Measurements from ENCODE around the gene KATNB1. TPM values are rescaled to one million over a fixed set of nuclear protein-coding genes. Genes with fewer than 3 reads are reported as not detected.

KATNB1 gene
- total RNA-seq, 1 experiment from 2014 or later, result 8.1 TPM

GRCh38 chr16:57707331-57707730, 28.2 kb upstream of the KATNB1 start:
- H3K4me1 ChIP-seq (ENCODE audit: control insufficient read depth, insufficient read depth, low read length), result no peaks in the 10 kb centered on the region
- in situ Hi-C loops (cut with HindIII; ENCODE audit: low pct_unique_long_range_greater_than_20kb, low sequenced_read_pairs), result no loop called here
- CTCF ChIA-PET, result no interaction called here
- DNase-seq (ENCODE audit: low read depth, low spot score) (no peak), ATAC-seq (no peak)
- H3K36me3 ChIP-seq (ENCODE audit: control insufficient read depth, insufficient read depth, low read length), result no peaks in the 10 kb centered on the region
- no peak overlapping the region for H3K27ac ChIP-seq (ENCODE audit: low read length)
- BruUV-seq (replicated peaks), result no TSS peak
- no peaks in the 10 kb centered on the region for H3K9me3 ChIP-seq (ENCODE audit: control insufficient read depth, insufficient read depth, low read depth, low read length)
- TF ChIP-seq POLR2AphosphoS5 (IDR thresholded peaks at IDR 0.05; ENCODE audit: low read depth, low read length) (no peak), SIN3A (IDR thresholded peaks at IDR 0.05; ENCODE audit: borderline replicate concordance, insufficient read depth, low read depth, low read length) (no peak), TCF7L2 (IDR thresholded peaks at IDR 0.05; ENCODE audit: low read depth, low read length) (no peak), REST (IDR thresholded peaks at IDR 0.05; ENCODE audit: insufficient read depth in 1 of 2, low read depth in 2 of 2, low read length in 1 of 2) (no peak)
- TF ChIP-seq, protein P1, sequence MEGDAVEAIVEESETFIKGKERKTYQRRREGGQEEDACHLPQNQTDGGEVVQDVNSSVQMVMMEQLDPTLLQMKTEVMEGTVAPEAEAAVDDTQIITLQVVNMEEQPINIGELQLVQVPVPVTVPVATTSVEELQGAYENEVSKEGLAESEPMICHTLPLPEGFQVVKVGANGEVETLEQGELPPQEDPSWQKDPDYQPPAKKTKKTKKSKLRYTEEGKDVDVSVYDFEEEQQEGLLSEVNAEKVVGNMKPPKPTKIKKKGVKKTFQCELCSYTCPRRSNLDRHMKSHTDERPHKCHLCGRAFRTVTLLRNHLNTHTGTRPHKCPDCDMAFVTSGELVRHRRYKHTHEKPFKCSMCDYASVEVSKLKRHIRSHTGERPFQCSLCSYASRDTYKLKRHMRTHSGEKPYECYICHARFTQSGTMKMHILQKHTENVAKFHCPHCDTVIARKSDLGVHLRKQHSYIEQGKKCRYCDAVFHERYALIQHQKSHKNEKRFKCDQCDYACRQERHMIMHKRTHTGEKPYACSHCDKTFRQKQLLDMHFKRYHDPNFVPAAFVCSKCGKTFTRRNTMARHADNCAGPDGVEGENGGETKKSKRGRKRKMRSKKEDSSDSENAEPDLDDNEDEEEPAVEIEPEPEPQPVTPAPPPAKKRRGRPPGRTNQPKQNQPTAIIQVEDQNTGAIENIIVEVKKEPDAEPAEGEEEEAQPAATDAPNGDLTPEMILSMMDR (IDR thresholded peaks at IDR 0.05), result no peak
- intact Hi-C loops (cut with micrococcal nuclease; ENCODE audit: unreplicated experiment), result no loop called here
- no peaks in the 10 kb centered on the region; the same call in 1 of the 2 replicates for H3K27me3 ChIP-seq (ENCODE audit: control insufficient read depth, insufficient read depth, low read length)
- POLR2A ChIA-PET, result no interaction called here
- H3K4me3 ChIP-seq (ENCODE audit: low read depth in 2 of 2, low read length in 2 of 2), result no peak overlapping the region

DNA sequence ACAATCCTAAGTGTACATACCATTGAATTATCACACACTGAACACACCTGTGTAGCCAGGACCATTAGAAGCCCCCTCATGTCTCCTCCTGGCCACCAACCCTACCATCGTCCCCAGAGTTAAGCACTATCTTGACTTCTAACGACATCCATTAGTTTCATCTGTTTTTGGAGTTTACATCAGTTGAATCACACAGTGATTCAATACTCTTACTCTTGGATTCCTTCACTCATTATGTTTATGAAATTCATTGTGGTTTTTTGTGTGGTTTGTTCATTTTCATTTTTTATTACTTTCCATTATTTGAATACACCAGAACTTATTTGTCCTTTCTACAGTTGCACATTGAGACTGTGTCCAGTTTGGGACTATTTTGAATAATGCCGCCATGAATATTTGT, 27.4 kb upstream of the KATNB1 start:
- intact Hi-C loops (cut with micrococcal nuclease; ENCODE audit: unreplicated experiment) (no loop called here), in situ Hi-C loops (cut with HindIII; ENCODE audit: low pct_unique_long_range_greater_than_20kb, low sequenced_read_pairs) (no loop called here)
- H3K4me3 ChIP-seq (ENCODE audit: low read depth in 2 of 2, low read length in 2 of 2), result no peak overlapping the region
- ChIA-PET CTCF (no interaction called here), POLR2A (no interaction called here)
- H3K36me3 ChIP-seq (ENCODE audit: control insufficient read depth, insufficient read depth, low read length), result no peaks in the 10 kb centered on the region
- DNase-seq (ENCODE audit: low read depth, low spot score), result no peak
- no peaks in the 10 kb centered on the region; the same call in 1 of the 2 replicates for H3K27me3 ChIP-seq (ENCODE audit: control insufficient read depth, insufficient read depth, low read length)
- no peak overlapping the region for H3K27ac ChIP-seq (ENCODE audit: low read length)
- H3K9me3 ChIP-seq (ENCODE audit: control insufficient read depth, insufficient read depth, low read depth, low read length), result no peaks in the 10 kb centered on the region
- no peak for TF ChIP-seq TCF7L2 (IDR thresholded peaks at IDR 0.05; ENCODE audit: low read depth, low read length)
- TF ChIP-seq SIN3A (IDR thresholded peaks at IDR 0.05; ENCODE audit: borderline replicate concordance, insufficient read depth, low read depth, low read length), result no peak
- no peak for TF ChIP-seq REST (IDR thresholded peaks at IDR 0.05; ENCODE audit: insufficient read depth in 1 of 2, low read depth in 2 of 2, low read length in 1 of 2)
- no peak for TF ChIP-seq POLR2AphosphoS5 (IDR thresholded peaks at IDR 0.05; ENCODE audit: low read depth, low read length)
- TF ChIP-seq, protein P1 (IDR thresholded peaks at IDR 0.05), result no peak
- H3K4me1 ChIP-seq (ENCODE audit: control insufficient read depth, insufficient read depth, low read length), result no peaks in the 10 kb centered on the region
- no peak for ATAC-seq
- no TSS peak for BruUV-seq (replicated peaks)
